MM.1S (cell line): ENCODE results near the gene TMEM17.

ENCODE experiments used
- DNase-seq: peaks from one replicate; pipeline ENCODE4 v3.0.0-alpha.2; 2015
- H2AFZ ChIP-seq: fragments of 300-600 bp; sonication (generic); 2 replicates; pipeline ENCODE4 v1.6.0; 2016; ENCODE audit warnings: antibody characterized with exemption, low read length
- H3F3A ChIP-seq: fragments of 300-600 bp; sonication (generic); 2 replicates; pipeline ENCODE4 v1.6.1; 2016; ENCODE audit warnings: mild to moderate bottlenecking, antibody characterized with exemption, low read length, moderate library complexity, mixed read lengths; ENCODE audit not compliant: insufficient read depth
- H3K27ac ChIP-seq: fragments of 300-600 bp; sonication (generic); 2 replicates; pipeline ENCODE4 v1.5.1; 2016; ENCODE audit warnings: mild to moderate bottlenecking, low read length
- H3K27me3 ChIP-seq: fragments of 300-600 bp; sonication (generic); replicated peaks from 2 replicates; pipeline ENCODE4 v1.6.0; 2016; ENCODE audit warnings: low read length; ENCODE audit not compliant: insufficient read depth
- H3K36me3 ChIP-seq: fragments of 300-600 bp; sonication (generic); replicated peaks from 2 replicates; pipeline ENCODE4 v1.6.1; 2016; ENCODE audit warnings: mild to moderate bottlenecking, low read length, mixed read lengths; ENCODE audit not compliant: insufficient read depth
- H3K4me1 ChIP-seq: fragments of 300-600 bp; sonication (generic); 2 replicates; pipeline ENCODE4 v1.6.1; 2016; ENCODE audit warnings: low read length, mixed read lengths
- H3K4me2 ChIP-seq: fragments of 300-600 bp; sonication (generic); 2 replicates; pipeline ENCODE4 v1.6.0; 2016; ENCODE audit warnings: low read depth, low read length
- H3K4me3 ChIP-seq: fragments of 300-600 bp; sonication (generic); 2 replicates; pipeline ENCODE4 v1.5.1; 2016; ENCODE audit warnings: low read length, mixed read lengths
- H3K79me2 ChIP-seq: fragments of 300-600 bp; sonication (generic); 2 replicates; pipeline ENCODE4 v1.6.1; 2016; ENCODE audit warnings: mixed run types, low read length, mixed read lengths
- H3K9ac ChIP-seq: fragments of 300-600 bp; sonication (generic); 2 replicates; pipeline ENCODE4 v1.6.1; 2016; ENCODE audit warnings: low read length, mixed read lengths
- H3K9me2 ChIP-seq: fragments of 300-600 bp; sonication (generic); replicated peaks from 2 replicates; pipeline ENCODE4 v1.6.1; 2016; ENCODE audit warnings: mild to moderate bottlenecking, low read length, mixed read lengths; ENCODE audit not compliant: insufficient read depth
- H3K9me3 ChIP-seq: fragments of 300-600 bp; sonication (generic); replicated peaks from 2 replicates; pipeline ENCODE4 v1.6.1; 2016; ENCODE audit warnings: mild to moderate bottlenecking, low read length, mixed read lengths; ENCODE audit not compliant: insufficient read depth
- H4K20me1 ChIP-seq: fragments of 300-600 bp; sonication (generic); 2 replicates; pipeline ENCODE4 v1.6.1; 2016; ENCODE audit warnings: mild to moderate bottlenecking, low read length, moderate library complexity, mixed read lengths; ENCODE audit not compliant: insufficient read depth
- EZH2 ChIP-seq: fragments of 300-600 bp; sonication (generic); optimal IDR thresholded peaks from 2 replicates; pipeline ENCODE3; 2017; ENCODE audit warnings: low read depth, mild to moderate bottlenecking, antibody characterized with exemption, low read length, mixed read lengths
- EZH2phosphoT487 ChIP-seq: fragments of 300-600 bp; sonication (generic); IDR thresholded peaks from 2 replicates; pipeline ENCODE4 v1.6.1; 2018; ENCODE audit warnings: antibody characterized with exemption, low read length
- TF ChIP-seq, protein P1 (sequence below): fragments of 300-600 bp; sonication (generic); IDR thresholded peaks from 2 replicates; pipeline ENCODE4 v1.5.1; 2016; ENCODE audit warnings: antibody characterized with exemption, low read length, mixed read lengths

TMEM17 gene

DNA sequence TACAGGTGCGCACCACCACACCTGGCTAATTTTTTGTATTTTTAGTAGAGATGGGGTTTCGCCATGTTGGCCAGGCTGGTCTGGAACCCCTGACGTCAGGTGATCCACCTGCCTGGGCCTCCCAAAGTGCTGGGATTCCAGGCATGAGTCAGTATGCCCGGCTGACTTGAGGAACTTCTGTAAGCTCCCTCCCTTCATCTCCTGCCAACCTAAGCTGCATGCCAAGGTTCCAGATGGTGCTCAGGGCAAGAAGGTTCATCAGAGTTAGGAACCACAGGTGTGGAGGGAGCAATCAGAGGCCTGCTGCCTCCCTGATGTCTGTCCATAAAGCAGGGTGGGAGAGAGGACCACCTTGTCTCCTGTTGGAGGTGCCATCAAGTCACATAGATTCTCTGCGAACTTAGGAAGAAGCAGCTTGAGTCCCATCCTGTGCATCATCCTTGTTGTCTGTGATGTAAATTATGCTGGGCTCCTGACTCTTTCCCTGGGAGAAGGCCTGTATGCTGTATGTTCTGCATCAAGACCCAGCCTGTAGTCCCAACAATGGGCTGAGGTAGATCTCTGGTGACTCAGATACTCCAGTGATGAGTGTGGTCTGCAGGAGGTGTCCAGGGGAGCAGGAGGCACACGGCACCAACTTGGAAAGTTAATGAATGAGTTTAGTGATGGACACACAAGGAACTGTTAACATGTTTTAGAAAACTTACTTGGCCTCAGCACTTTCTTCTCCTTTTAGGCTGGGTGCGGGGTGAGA is 53.1 kb downstream of the TMEM17 start:
- no peaks in the 10 kb centered on the region for H3K79me2 ChIP-seq
- no peaks in the 10 kb centered on the region for H3K9me3 ChIP-seq
- no peak overlapping the region for H2AFZ ChIP-seq
- no peaks in the 10 kb centered on the region for H3K27me3 ChIP-seq
- H4K20me1 ChIP-seq: no peaks in the 10 kb centered on the region
- H3K9ac ChIP-seq: no peak overlapping the region
- H3K4me2 ChIP-seq: no peak overlapping the region
- no peak overlapping the region for H3K27ac ChIP-seq
- TF ChIP-seq EZH2: no peak
- TF ChIP-seq, protein P1, sequence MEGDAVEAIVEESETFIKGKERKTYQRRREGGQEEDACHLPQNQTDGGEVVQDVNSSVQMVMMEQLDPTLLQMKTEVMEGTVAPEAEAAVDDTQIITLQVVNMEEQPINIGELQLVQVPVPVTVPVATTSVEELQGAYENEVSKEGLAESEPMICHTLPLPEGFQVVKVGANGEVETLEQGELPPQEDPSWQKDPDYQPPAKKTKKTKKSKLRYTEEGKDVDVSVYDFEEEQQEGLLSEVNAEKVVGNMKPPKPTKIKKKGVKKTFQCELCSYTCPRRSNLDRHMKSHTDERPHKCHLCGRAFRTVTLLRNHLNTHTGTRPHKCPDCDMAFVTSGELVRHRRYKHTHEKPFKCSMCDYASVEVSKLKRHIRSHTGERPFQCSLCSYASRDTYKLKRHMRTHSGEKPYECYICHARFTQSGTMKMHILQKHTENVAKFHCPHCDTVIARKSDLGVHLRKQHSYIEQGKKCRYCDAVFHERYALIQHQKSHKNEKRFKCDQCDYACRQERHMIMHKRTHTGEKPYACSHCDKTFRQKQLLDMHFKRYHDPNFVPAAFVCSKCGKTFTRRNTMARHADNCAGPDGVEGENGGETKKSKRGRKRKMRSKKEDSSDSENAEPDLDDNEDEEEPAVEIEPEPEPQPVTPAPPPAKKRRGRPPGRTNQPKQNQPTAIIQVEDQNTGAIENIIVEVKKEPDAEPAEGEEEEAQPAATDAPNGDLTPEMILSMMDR: no peak
- TF ChIP-seq EZH2phosphoT487: no peak
- H3K4me1 ChIP-seq: peaks cover 4% of the 10 kb centered on the region; the same call in 1 of the 2 replicates
- no peaks in the 10 kb centered on the region for H3K9me2 ChIP-seq
- no peak overlapping the region for H3K4me3 ChIP-seq
- no peak for DNase-seq
- H3K36me3 ChIP-seq: no peaks in the 10 kb centered on the region
- H3F3A ChIP-seq: no peaks in the 10 kb centered on the region

- no peak overlapping the region for H2AFZ ChIP-seq
- H3K27ac ChIP-seq: no peak overlapping the region
- no peak overlapping the region for H3K9ac ChIP-seq
- TF ChIP-seq EZH2phosphoT487: no peak
- no peak for TF ChIP-seq EZH2
- TF ChIP-seq, protein P1: no peak
- H4K20me1 ChIP-seq: no peaks in the 10 kb centered on the region
- no peaks in the 10 kb centered on the region for H3K27me3 ChIP-seq
- no peaks in the 10 kb centered on the region for H3K36me3 ChIP-seq
- no peaks in the 10 kb centered on the region for H3K79me2 ChIP-seq
- no peaks in the 10 kb centered on the region for H3K9me2 ChIP-seq
- no peaks in the 10 kb centered on the region for H3K4me1 ChIP-seq
- no peaks in the 10 kb centered on the region for H3F3A ChIP-seq
- H3K4me3 ChIP-seq: no peak overlapping the region
- no peak overlapping the region for H3K4me2 ChIP-seq
- no peak for DNase-seq
- no peaks in the 10 kb centered on the region for H3K9me3 ChIP-seq
Observed at GRCh38 chr2:62450716-62451191, 55.2 kb downstream of the TMEM17 start.
